Neuronal stem cell (in vitro differentiated cells): ENCODE measurements around the gene RNF215.

Experiments used
- DNase-seq: peaks from one replicate; pipeline ENCODE4 v3.0.0-alpha.2; 2013; ENCODE audit warnings: low spot score
- H2AFZ ChIP-seq: one replicate; pipeline ENCODE4 v1.6.1; 2013; ENCODE audit warnings: mild to moderate bottlenecking, low read length, inconsistent platforms
- H2AK5ac ChIP-seq: 2 replicates; pipeline ENCODE4 v1.6.1; 2013; ENCODE audit warnings: low read depth, mild to moderate bottlenecking, inconsistent platforms, low read length, moderate library complexity, mixed read lengths
- H2BK120ac ChIP-seq: 2 replicates; pipeline ENCODE4 v1.6.1; 2013; ENCODE audit warnings: low read depth, mild to moderate bottlenecking, inconsistent platforms, low read length, moderate library complexity, mixed read lengths
- H2BK12ac ChIP-seq: one replicate; pipeline ENCODE4 v1.6.1; 2013; ENCODE audit warnings: low read length, inconsistent platforms
- H2BK15ac ChIP-seq: 2 replicates; pipeline ENCODE4 v1.6.1; 2013; ENCODE audit warnings: mild to moderate bottlenecking, low read length, inconsistent platforms, mixed read lengths
- H2BK5ac ChIP-seq: one replicate; pipeline ENCODE4 v1.6.1; 2013; ENCODE audit warnings: inconsistent platforms, mild to moderate bottlenecking, low read length, moderate library complexity
- H3K14ac ChIP-seq: one replicate; pipeline ENCODE4 v1.6.1; 2013; ENCODE audit warnings: low read length, inconsistent platforms
- H3K18ac ChIP-seq: 2 replicates; pipeline ENCODE4 v1.6.1; 2013; ENCODE audit warnings: low read length, inconsistent platforms
- H3K23ac ChIP-seq: 2 replicates; pipeline ENCODE4 v1.6.1; 2013; ENCODE audit warnings: low read depth, mild to moderate bottlenecking, mixed read lengths, low read length, inconsistent platforms; ENCODE audit not compliant: poor library complexity
- H3K27ac ChIP-seq: replicated peaks from 3 replicates; pipeline ENCODE4 v1.5.1; 2013; ENCODE audit warnings: low read length, inconsistent platforms
- H3K27me3 ChIP-seq, 3 experiments: 2 replicates each; pipeline ENCODE4 v1.6.1; 2013; ENCODE audit warnings: low read length in 3 of 3, mild to moderate bottlenecking in 2 of 3, inconsistent platforms in 1 of 3, low read depth in 1 of 3, mixed read lengths in 1 of 3, moderate library complexity in 1 of 3; ENCODE audit not compliant: control insufficient read depth in 3 of 3, insufficient read depth in 3 of 3
- H3K36me3 ChIP-seq, 2 donors: replicated peaks in 1 of 2; 2 replicates each; pipeline ENCODE4 v1.6.1; 2013; ENCODE audit warnings: low read length in 2 of 2; ENCODE audit not compliant: control insufficient read depth in 2 of 2, insufficient read depth in 2 of 2
- H3K4ac ChIP-seq: 2 replicates; pipeline ENCODE4 v1.6.1; 2013; ENCODE audit warnings: inconsistent platforms, mild to moderate bottlenecking, low read length, moderate library complexity
- H3K4me1 ChIP-seq, 2 donors: 1 replicate in 1 of 2; 2 replicates in 1 of 2; pipeline ENCODE4 v1.6.1; 2013; ENCODE audit warnings: low read length in 2 of 2, low read depth in 1 of 2; ENCODE audit not compliant: control insufficient read depth in 2 of 2, insufficient read depth in 1 of 2
- H3K4me2 ChIP-seq: one replicate; pipeline ENCODE4 v1.6.1; 2013; ENCODE audit warnings: mild to moderate bottlenecking, low read length, inconsistent platforms; ENCODE audit not compliant: insufficient read depth, poor library complexity, severe bottlenecking
- H3K4me3 ChIP-seq, 2 donors: 2 replicates each; pipeline ENCODE4 v1.5.1; 2013; ENCODE audit warnings: low read length in 2 of 2, mild to moderate bottlenecking in 2 of 2, inconsistent platforms in 1 of 2, moderate library complexity in 1 of 2
- H3K79me1 ChIP-seq: one replicate; pipeline ENCODE4 v1.6.1; 2013; ENCODE audit warnings: low read depth, mild to moderate bottlenecking, inconsistent platforms, low read length, moderate library complexity
- H3K9ac ChIP-seq: one replicate; pipeline ENCODE4 v1.6.1; 2013; ENCODE audit warnings: mild to moderate bottlenecking, low read depth, low read length, inconsistent platforms; ENCODE audit not compliant: poor library complexity
- H3K9me3 ChIP-seq, 2 donors: replicated peaks in 1 of 2; 2 replicates each; pipeline versions ENCODE3 to v1.6.1; 2013; ENCODE audit warnings: low read length in 2 of 2, mild to moderate bottlenecking in 2 of 2, inconsistent platforms in 1 of 2, low read depth in 1 of 2, mixed read lengths in 1 of 2, moderate library complexity in 1 of 2; ENCODE audit not compliant: control insufficient read depth in 2 of 2, insufficient read depth in 1 of 2
- H4K8ac ChIP-seq: one replicate; pipeline ENCODE4 v1.6.1; 2013; ENCODE audit warnings: low read depth, mild to moderate bottlenecking, inconsistent platforms, low read length, moderate library complexity
- H4K91ac ChIP-seq: one replicate; pipeline ENCODE4 v1.6.1; 2013; ENCODE audit warnings: low read length, low read depth, mild to moderate bottlenecking, inconsistent platforms; ENCODE audit not compliant: poor library complexity
- WGBS, 2 donors: extraction: QIAGEN DNeasy Blood & Tissue Kit; methylation state at CpG; one replicate each; pipeline ENCODE4 v1.1.7; 2013; ENCODE audit warnings: missing lambda C conversion rate in 2 of 2, mixed read lengths in 1 of 2; ENCODE audit not compliant: insufficient read length in 2 of 2, insufficient replicate concordance in 1 of 2; ENCODE audit errors: extremely low coverage in 2 of 2; 5-methylcytosine and 5-hydroxymethylcytosine counted together

RNF215 gene

GRCh38 chr22:30354644-30355043 is 32.6 kb downstream of the RNF215 start:
- H3K4me3 ChIP-seq = no peak overlapping the region
- H3K9ac ChIP-seq = no peak overlapping the region
- no peak overlapping the region for H3K14ac ChIP-seq
- H2AFZ ChIP-seq = no peak overlapping the region
- no peak overlapping the region for H3K18ac ChIP-seq
- no peak overlapping the region for H3K4me2 ChIP-seq
- peaks cover 6 to 11% of the 10 kb centered on the region in 2 donors for H3K4me1 ChIP-seq
- no peak overlapping the region for H3K27ac ChIP-seq
- H2BK12ac ChIP-seq = no peak overlapping the region
- no peak overlapping the region for H2BK120ac ChIP-seq
- peaks cover 11% of the 10 kb centered on the region for H3K79me1 ChIP-seq
- H3K36me3 ChIP-seq = peaks cover 24 to 51% of the 10 kb centered on the region in 2 donors
- H2BK15ac ChIP-seq = no peak overlapping the region
- no peaks in the 10 kb centered on the region for H3K9me3 ChIP-seq
- no peak for DNase-seq
- no peak overlapping the region for H4K8ac ChIP-seq
- H3K23ac ChIP-seq = no peak overlapping the region
- no peak overlapping the region for H2AK5ac ChIP-seq
- H3K4ac ChIP-seq = no peak overlapping the region
- WGBS, 2 donors = no CpG with 5 or more reads among the region's 5 CpGs
- H3K27me3 ChIP-seq = no peaks in the 10 kb centered on the region
- H4K91ac ChIP-seq = no peak overlapping the region
- no peak overlapping the region for H2BK5ac ChIP-seq

GRCh38 chr22:30351226-30351625 is 36.0 kb downstream of the RNF215 start:
- Histone ChIP-seq H4K91ac (no peak overlapping the region), H3K23ac (no peak overlapping the region), H4K8ac (no peak overlapping the region), H3K4me3 (no peak overlapping the region), H3K9me3 (no peaks in the 10 kb centered on the region), H3K27me3 (no peaks in the 10 kb centered on the region), H3K79me1 (peaks cover 12% of the 10 kb centered on the region), H3K4me2 (no peak overlapping the region), H3K4me1 (peaks cover 6 to 8% of the 10 kb centered on the region in 2 donors), H2AFZ (no peak overlapping the region), H3K36me3 (peaks cover 38 to 84% of the 10 kb centered on the region in 2 donors), H3K27ac (no peak overlapping the region), H3K14ac (no peak overlapping the region), H2BK5ac (no peak overlapping the region), H2BK12ac (no peak overlapping the region), H2BK15ac (no peak overlapping the region), H2AK5ac (no peak overlapping the region), H3K4ac (no peak overlapping the region), H2BK120ac (no peak overlapping the region), H3K9ac (no peak overlapping the region), H3K18ac (no peak overlapping the region)
- DNase-seq = no peak
- no CpG with 5 or more reads among the region's 3 CpGs for WGBS, 2 donors

- H3K27ac ChIP-seq = no peak overlapping the region
Observed at GRCh38 chr22:30348809-30349208, 38.4 kb downstream of the RNF215 start.

GRCh38 chr22:30348404-30348803 is 38.8 kb downstream of the RNF215 start:
- Histone ChIP-seq H3K27me3 (no peaks in the 10 kb centered on the region), H2AFZ (no peak overlapping the region), H3K4ac (no peak overlapping the region), H2BK120ac (no peak overlapping the region), H3K4me3 (no peak overlapping the region), H4K8ac (no peak overlapping the region), H3K4me1 (no peaks in the 10 kb centered on the region), H2BK15ac (no peak overlapping the region), H2AK5ac (no peak overlapping the region), H3K23ac (no peak overlapping the region), H3K4me2 (no peak overlapping the region), H3K79me1 (peaks cover 4% of the 10 kb centered on the region), H3K36me3 (peaks cover 58 to 97% of the 10 kb centered on the region in 2 donors), H3K9ac (no peak overlapping the region), H3K9me3 (no peaks in the 10 kb centered on the region), H4K91ac (no peak overlapping the region), H2BK12ac (no peak overlapping the region), H3K18ac (no peak overlapping the region), H2BK5ac (no peak overlapping the region), H3K27ac (no peak overlapping the region), H3K14ac (no peak overlapping the region)
- DNase-seq = no peak
- no CpG with 5 or more reads among the region's 4 CpGs for WGBS, 2 donors

More at GRCh38 chr22:30348809-30349208, 38.4 kb downstream of the RNF215 start:
- peaks cover 4% of the 10 kb centered on the region for H3K79me1 ChIP-seq
- H3K14ac ChIP-seq = no peak overlapping the region
- DNase-seq = no peak
- H3K36me3 ChIP-seq = peaks cover 57 to 96% of the 10 kb centered on the region in 2 donors
- H3K9ac ChIP-seq = no peak overlapping the region
- H2BK15ac ChIP-seq = no peak overlapping the region
- H2AK5ac ChIP-seq = no peak overlapping the region
- H2AFZ ChIP-seq = no peak overlapping the region
- H4K91ac ChIP-seq = no peak overlapping the region
- no peak overlapping the region for H2BK120ac ChIP-seq
- no peak overlapping the region for H3K4ac ChIP-seq
- no peak overlapping the region for H2BK5ac ChIP-seq
- no peaks in the 10 kb centered on the region for H3K4me1 ChIP-seq
- H3K18ac ChIP-seq = no peak overlapping the region
- H3K4me3 ChIP-seq = no peak overlapping the region
- no CpG with 5 or more reads among the region's 4 CpGs for WGBS, 2 donors
- no peaks in the 10 kb centered on the region for H3K27me3 ChIP-seq
- no peak overlapping the region for H3K23ac ChIP-seq
- H2BK12ac ChIP-seq = no peak overlapping the region
- no peaks in the 10 kb centered on the region for H3K9me3 ChIP-seq
- no peak overlapping the region for H3K4me2 ChIP-seq
- no peak overlapping the region for H4K8ac ChIP-seq
